Choroid plexus epithelial cell (primary cell): ENCODE results near the gene FIGNL1.

ENCODE experiments used
- DNase-seq: peaks from one replicate; pipeline ENCODE4 v3.0.0-alpha.2; 2010; ENCODE audit warnings: low read depth
- H3K4me3 ChIP-seq: 2 replicates; pipeline ENCODE4 v1.5.1; 2011; ENCODE audit warnings: low read depth, mild to moderate bottlenecking, control low read depth, low read length, moderate library complexity
- CTCF ChIP-seq: conservative IDR thresholded peaks from 2 replicates; pipeline ENCODE4 v1.5.1; 2011; ENCODE audit warnings: low read depth, mild to moderate bottlenecking, control low read depth, inconsistent platforms, low read length, moderate library complexity

Gene FIGNL1

GRCh38 chr7:50449881-50450589, at the start of gene FIGNL1:
Gene FIGNL1 (minus strand): TSS chr7:50450350. CDS start chr7:50447287, 3,063 bp downstream.
- TF ChIP-seq CTCF = no peak
- peak within 1 kb of the TSS; percentile 70 for H3K4me3 ChIP-seq
- DNase-seq = peak; percentile 92

GRCh38 chr7:50499092-50499491, 48.9 kb upstream of the FIGNL1 start:
- TF ChIP-seq CTCF = no peak
- H3K4me3 ChIP-seq = no peak overlapping the region
- DNase-seq = no peak

- no peak for TF ChIP-seq CTCF
- no peak overlapping the region for H3K4me3 ChIP-seq
- peak; percentile 29 for DNase-seq
These were observed 47.8 kb upstream of the FIGNL1 start for GRCh38 chr7:50497968-50498367.

GRCh38 chr7:50497068-50497642, 47.0 kb upstream of the FIGNL1 start:
- H3K4me3 ChIP-seq = no peak overlapping the region
- TF ChIP-seq CTCF = no peak
- DNase-seq = peak; percentile 62

- no peak for DNase-seq
- peak; percentile 4 for TF ChIP-seq CTCF
- H3K4me3 ChIP-seq = no peak overlapping the region
These were observed 46.4 kb upstream of the FIGNL1 start for GRCh38 chr7:50496569-50496968.

- DNase-seq = peak; percentile 26
- no peak overlapping the region for H3K4me3 ChIP-seq
- no peak for TF ChIP-seq CTCF
These were observed 45.6 kb upstream of the FIGNL1 start for GRCh38 chr7:50495746-50496145.
